Activated naive CD4-positive, alpha-beta T cell treated with anti-CD3 and anti-CD28 coated beads, Interleukin-2, amount 10 ng/mL, durations not matched to agents 7 days and 5 days (primary cell): Measurements from ENCODE around the gene PXYLP1.

Source experiments
- CTCF ChIA-PET: fragments of 350-600 bp; sonication (Branson Sonifier 250); formaldehyde crosslinking; loops from one replicate; lab custom pipeline; 2021; ENCODE audit warnings: antibody characterized with exemption; lab: Charles Lee
- DNase-seq: peaks from one replicate; pipeline ENCODE4 v3.0.0-alpha.2; 2020
- H3K27ac Mint-ChIP-seq: one replicate; pipeline ENCODE4 v1.8.0; 2021; ENCODE audit warnings: mild to moderate bottlenecking, moderate library complexity, mixed read lengths
- H3K27me3 Mint-ChIP-seq: one replicate; pipeline ENCODE4 v1.8.0; 2021; ENCODE audit warnings: mild to moderate bottlenecking, mixed read lengths
- H3K36me3 Mint-ChIP-seq: one replicate; pipeline ENCODE4 v1.8.0; 2021; ENCODE audit warnings: mixed read lengths
- H3K4me1 Mint-ChIP-seq: one replicate; pipeline ENCODE4 v1.8.0; 2021; ENCODE audit warnings: mixed read lengths
- H3K4me3 Mint-ChIP-seq: one replicate; pipeline ENCODE4 v1.8.0; 2021; ENCODE audit warnings: mild to moderate bottlenecking, moderate library complexity, mixed read lengths
- H3K9me3 Mint-ChIP-seq: one replicate; pipeline ENCODE4 v1.8.0; 2021; ENCODE audit warnings: mixed read lengths

The PXYLP1 gene

GRCh38 chr3:141248064-141248463 is 16.4 kb downstream of the PXYLP1 start:
- CTCF ChIA-PET: interaction anchor here (1.2 to 5.4 kb wide), 5 partner anchors 9 to 32 kb away, joined by 3 to 29 read pairs (median 3); partner anchors contain the start of gene PXYLP1
- no peak for DNase-seq
- H3K27ac Mint-ChIP-seq: no peak overlapping the region
- no peaks in the 10 kb centered on the region for H3K9me3 Mint-ChIP-seq
- no peak overlapping the region for H3K4me3 Mint-ChIP-seq
- no peaks in the 10 kb centered on the region for H3K27me3 Mint-ChIP-seq
- H3K36me3 Mint-ChIP-seq: no peaks in the 10 kb centered on the region
- peaks cover 8% of the 10 kb centered on the region for H3K4me1 Mint-ChIP-seq

DNA sequence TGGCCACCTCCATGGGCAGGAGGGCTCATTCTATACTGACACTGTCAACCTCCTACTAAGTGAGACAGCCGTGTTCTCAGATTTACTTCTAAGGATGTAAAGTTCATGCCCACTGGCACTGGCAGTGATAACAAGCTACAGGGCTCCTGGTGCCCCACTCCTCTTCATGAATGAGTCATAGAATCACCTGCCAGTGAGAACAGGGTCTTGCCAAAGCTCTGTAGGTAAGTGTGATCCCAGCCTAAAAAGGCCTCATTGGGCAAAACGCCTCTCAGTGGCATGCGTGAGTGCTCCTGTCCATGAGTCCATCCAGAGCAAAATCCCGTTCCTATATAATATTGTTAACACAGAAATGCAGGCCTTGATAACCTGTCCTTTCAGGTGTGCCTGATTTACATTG is 17.4 kb downstream of the PXYLP1 start:
- no peaks in the 10 kb centered on the region for H3K36me3 Mint-ChIP-seq
- H3K4me3 Mint-ChIP-seq: no peak overlapping the region
- peaks cover 2% of the 10 kb centered on the region for H3K4me1 Mint-ChIP-seq
- CTCF ChIA-PET: interaction anchor here (1.2 to 5.4 kb wide), 3 partner anchors 8 to 17 kb away, joined by 3 to 29 read pairs (median 3); partner anchors contain the start of gene PXYLP1
- H3K27ac Mint-ChIP-seq: no peak overlapping the region
- DNase-seq: no peak
- no peaks in the 10 kb centered on the region for H3K27me3 Mint-ChIP-seq
- no peaks in the 10 kb centered on the region for H3K9me3 Mint-ChIP-seq

GRCh38 chr3:141250342-141250741 is 18.7 kb downstream of the PXYLP1 start:
- CTCF ChIA-PET: interaction anchor here (0.8 to 1.1 kb wide), 2 partner anchors 18 to 110 kb away, joined by 3 to 8 read pairs; partner anchors contain the start of gene PXYLP1
- Mint-ChIP-seq H3K36me3 (no peaks in the 10 kb centered on the region), H3K9me3 (no peaks in the 10 kb centered on the region), H3K4me3 (no peak overlapping the region), H3K27me3 (no peaks in the 10 kb centered on the region), H3K27ac (no peak overlapping the region), H3K4me1 (peaks cover 2% of the 10 kb centered on the region)
- no peak for DNase-seq

DNA sequence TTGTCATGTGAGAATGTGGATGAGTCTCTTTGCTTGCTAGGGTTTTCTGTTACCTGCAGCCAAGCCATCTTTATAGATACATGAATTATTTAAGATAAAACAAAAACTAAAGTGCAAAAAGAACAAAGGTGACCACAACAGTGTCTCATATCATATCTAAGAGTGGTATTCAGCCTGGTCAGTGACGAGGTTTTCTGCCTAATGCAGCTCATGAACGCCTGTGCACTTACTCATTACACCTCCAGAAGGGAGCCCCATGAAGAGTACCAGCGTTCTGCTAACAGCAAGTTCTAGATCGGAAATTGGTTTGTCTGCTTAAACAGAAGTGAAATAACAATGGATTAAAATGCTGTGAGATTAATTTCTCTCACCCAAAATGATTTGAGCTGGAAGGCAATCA is 19.2 kb downstream of the PXYLP1 start:
- peaks cover 7% of the 10 kb centered on the region for H3K4me1 Mint-ChIP-seq
- no peaks in the 10 kb centered on the region for H3K36me3 Mint-ChIP-seq
- no peak for DNase-seq
- H3K9me3 Mint-ChIP-seq: no peaks in the 10 kb centered on the region
- H3K27me3 Mint-ChIP-seq: no peaks in the 10 kb centered on the region
- no peak overlapping the region for H3K27ac Mint-ChIP-seq
- H3K4me3 Mint-ChIP-seq: no peak overlapping the region
- CTCF ChIA-PET: interaction anchor here (0.8 to 1.6 kb wide), 3 partner anchors 13 to 110 kb away, joined by 3 to 8 read pairs (median 3); partner anchors contain the start of gene PXYLP1

GRCh38 chr3:141253326-141253725 is 21.7 kb downstream of the PXYLP1 start:
- CTCF ChIA-PET: interaction anchor here (2.6 kb wide), 1 partner anchor 10 kb away, joined by 10 read pairs; no protein-coding TSS in a partner anchor
- Mint-ChIP-seq H3K27ac (no peak overlapping the region), H3K4me3 (no peak overlapping the region), H3K27me3 (no peaks in the 10 kb centered on the region), H3K36me3 (no peaks in the 10 kb centered on the region), H3K9me3 (no peaks in the 10 kb centered on the region), H3K4me1 (peaks cover 17% of the 10 kb centered on the region)
- no peak for DNase-seq

- CTCF ChIA-PET: interaction anchor here (1.4 to 3.8 kb wide), 4 partner anchors 10 to 22 kb away, joined by 3 to 67 read pairs (median 18); partner anchors contain the start of gene PXYLP1
- Mint-ChIP-seq H3K9me3 (no peaks in the 10 kb centered on the region), H3K27ac (no peak overlapping the region), H3K27me3 (no peaks in the 10 kb centered on the region), H3K4me1 (peaks cover 17% of the 10 kb centered on the region), H3K36me3 (no peaks in the 10 kb centered on the region), H3K4me3 (no peak overlapping the region)
- no peak for DNase-seq
These were observed 22.2 kb downstream of the PXYLP1 start for GRCh38 chr3:141253811-141254210.

- CTCF ChIA-PET: interaction anchor here (1.2 to 3.8 kb wide), 16 partner anchors 9 to 255 kb away, joined by 3 to 67 read pairs (median 6); partner anchors contain the start of gene PXYLP1
- no peaks in the 10 kb centered on the region for H3K9me3 Mint-ChIP-seq
- peaks cover 17% of the 10 kb centered on the region for H3K4me1 Mint-ChIP-seq
- H3K27ac Mint-ChIP-seq: no peak overlapping the region
- H3K4me3 Mint-ChIP-seq: no peak overlapping the region
- DNase-seq: no peak
- no peaks in the 10 kb centered on the region for H3K36me3 Mint-ChIP-seq
- no peaks in the 10 kb centered on the region for H3K27me3 Mint-ChIP-seq
These were observed 23.7 kb downstream of the PXYLP1 start for GRCh38 chr3:141255137-141255845.

- peaks cover 19% of the 10 kb centered on the region for H3K4me1 Mint-ChIP-seq
- CTCF ChIA-PET: interaction anchor here (1.2 to 3.8 kb wide), 14 partner anchors 10 to 256 kb away, joined by 3 to 67 read pairs (median 8); partner anchors contain the start of gene PXYLP1
- H3K4me3 Mint-ChIP-seq: no peak overlapping the region
- no peak overlapping the region for H3K27ac Mint-ChIP-seq
- peak; percentile 63 for DNase-seq
- no peaks in the 10 kb centered on the region for H3K9me3 Mint-ChIP-seq
- no peaks in the 10 kb centered on the region for H3K27me3 Mint-ChIP-seq
- peaks cover 1% of the 10 kb centered on the region for H3K36me3 Mint-ChIP-seq
These were observed 24.2 kb downstream of the PXYLP1 start for GRCh38 chr3:141255846-141256261.

- Mint-ChIP-seq H3K27ac (no peak overlapping the region), H3K4me3 (no peak overlapping the region), H3K9me3 (no peaks in the 10 kb centered on the region), H3K36me3 (peaks cover 10% of the 10 kb centered on the region), H3K4me1 (peaks cover 29% of the 10 kb centered on the region), H3K27me3 (no peaks in the 10 kb centered on the region)
- CTCF ChIA-PET: interaction anchor here (1.1 to 3.8 kb wide), 7 partner anchors 8 to 64 kb away, joined by 3 to 67 read pairs (median 20); partner anchors contain the start of gene PXYLP1
- DNase-seq: no peak
These were observed 25.2 kb downstream of the PXYLP1 start for GRCh38 chr3:141256820-141257219.

DNA sequence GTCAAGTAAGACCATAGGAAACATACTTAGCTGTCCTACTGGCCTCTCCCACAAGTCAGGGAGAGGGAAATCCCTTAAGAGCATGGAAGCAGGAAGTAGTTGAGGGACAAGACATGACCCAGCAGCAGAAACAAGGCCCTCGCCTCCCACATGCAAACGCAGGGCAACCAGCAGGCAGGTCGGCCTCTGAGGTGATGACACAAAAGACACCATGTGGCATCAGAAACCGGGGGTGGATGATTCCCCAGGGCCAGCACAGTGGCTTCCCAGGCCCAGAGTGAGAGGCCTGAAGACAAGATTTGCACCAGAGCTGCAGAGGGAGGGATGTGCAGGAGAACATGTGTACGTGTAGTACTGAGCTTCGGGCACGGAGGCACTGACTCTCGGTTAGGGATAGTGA is 26.3 kb downstream of the PXYLP1 start:
- Mint-ChIP-seq H3K4me1 (peaks cover 34% of the 10 kb centered on the region), H3K4me3 (no peak overlapping the region), H3K27ac (no peak overlapping the region), H3K27me3 (no peaks in the 10 kb centered on the region), H3K9me3 (no peaks in the 10 kb centered on the region), H3K36me3 (peaks cover 14% of the 10 kb centered on the region)
- CTCF ChIA-PET: interaction anchor here (0.7 to 1.9 kb wide), 6 partner anchors 13 to 66 kb away, joined by 3 to 13 read pairs (median 3); partner anchors contain the start of gene PXYLP1
- no peak for DNase-seq

- Mint-ChIP-seq H3K4me1 (peaks cover 34% of the 10 kb centered on the region), H3K4me3 (no peak overlapping the region), H3K36me3 (peaks cover 15% of the 10 kb centered on the region), H3K27me3 (no peaks in the 10 kb centered on the region), H3K27ac (no peak overlapping the region), H3K9me3 (no peaks in the 10 kb centered on the region)
- DNase-seq: no peak
- CTCF ChIA-PET: interaction anchor here (0.9 to 1.9 kb wide), 6 partner anchors 10 to 67 kb away, joined by 3 to 13 read pairs (median 3); partner anchors contain the start of gene PXYLP1
These were observed 27.3 kb downstream of the PXYLP1 start for GRCh38 chr3:141258973-141259372.

- CTCF ChIA-PET: interaction anchor here (1.4 kb wide), 1 partner anchor 26 kb away, joined by 5 read pairs; no protein-coding TSS in a partner anchor
These were observed 28.4 kb downstream of the PXYLP1 start for GRCh38 chr3:141259821-141260629.

DNA sequence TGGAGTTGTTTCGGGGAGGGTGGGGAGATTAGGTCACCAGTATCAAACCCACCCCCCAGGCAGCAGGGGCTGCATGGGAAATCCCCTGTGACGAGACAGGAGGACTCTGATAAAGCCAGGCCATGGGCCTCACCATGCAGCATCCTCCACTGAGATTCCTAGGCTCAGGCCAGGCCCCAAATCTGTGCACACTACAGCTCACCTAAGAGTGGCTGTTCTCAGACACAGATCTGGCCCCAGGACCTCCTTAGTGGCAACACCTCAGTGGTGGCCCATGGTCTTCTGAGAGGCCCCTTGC is 29.0 kb downstream of the PXYLP1 start:
- Mint-ChIP-seq H3K36me3 (peaks cover 18% of the 10 kb centered on the region), H3K4me1 (peaks cover 33% of the 10 kb centered on the region), H3K27ac (no peak overlapping the region), H3K4me3 (no peak overlapping the region), H3K27me3 (no peaks in the 10 kb centered on the region), H3K9me3 (no peaks in the 10 kb centered on the region)
- CTCF ChIA-PET: no interaction called here
- DNase-seq: no peak

More at GRCh38 chr3:141259821-141260629, 28.4 kb downstream of the PXYLP1 start:
- Mint-ChIP-seq H3K27ac (no peak overlapping the region), H3K4me1 (peaks cover 34% of the 10 kb centered on the region), H3K36me3 (peaks cover 18% of the 10 kb centered on the region), H3K4me3 (no peak overlapping the region), H3K9me3 (no peaks in the 10 kb centered on the region), H3K27me3 (no peaks in the 10 kb centered on the region)
- DNase-seq: no peak
